Naive B cell (primary cell): ENCODE data around the gene LUC7L2. TPM values are rescaled to one million over a fixed set of nuclear protein-coding genes. Genes with fewer than 3 reads are reported as not detected.
A peak's percentile ranks its signal among the peaks of the same experiment; 100 is the strongest.
"Not testable (repeated sequence)": the region's sequence is repeated elsewhere in the genome, so short reads cannot be mapped to it uniquely, and the experiment has no call there.

Experiments used
- ATAC-seq, 2 donors: fragments of 150-1000 bp; cut with Tn5 transposase; 2 replicates each; pipeline ENCODE4 v1.10.0; 2021; ENCODE audit warnings: low read depth in 2 of 2, mild to moderate bottlenecking in 2 of 2, moderate library complexity in 2 of 2
- DNase-seq: peaks from one replicate; pipeline ENCODE4 v3.0.0; 2022
- H3K27ac Mint-ChIP-seq, 6 donors: one replicate each; pipeline ENCODE4 v1.8.0; 2020 to 2022; ENCODE audit warnings: mild to moderate bottlenecking in 6 of 6, mixed read lengths in 6 of 6, moderate library complexity in 5 of 6, inconsistent platforms in 2 of 6
- H3K27me3 Mint-ChIP-seq, 3 donors: one replicate each; pipeline ENCODE4 v1.8.0; 2021 to 2022; ENCODE audit warnings: mixed read lengths in 3 of 3, mild to moderate bottlenecking in 1 of 3
- H3K36me3 Mint-ChIP-seq, 2 donors: one replicate each; pipeline ENCODE4 v1.8.0; 2020 to 2022; ENCODE audit warnings: mixed read lengths in 2 of 2, inconsistent platforms in 1 of 2, mild to moderate bottlenecking in 1 of 2
- H3K4me1 Mint-ChIP-seq, 3 donors: one replicate each; pipeline ENCODE4 v1.8.0; 2020 to 2022; ENCODE audit warnings: mixed read lengths in 3 of 3, inconsistent platforms in 1 of 3, mild to moderate bottlenecking in 1 of 3, moderate library complexity in 1 of 3
- H3K4me3 Mint-ChIP-seq, 8 donors: one replicate each; pipeline ENCODE4 v1.8.0; 2020 to 2022; ENCODE audit warnings: mild to moderate bottlenecking in 8 of 8, mixed read lengths in 8 of 8, moderate library complexity in 8 of 8, inconsistent platforms in 2 of 8
- H3K9me3 Mint-ChIP-seq, 7 donors: one replicate each; pipeline ENCODE4 v1.8.0; 2020 to 2022; ENCODE audit warnings: mixed read lengths in 7 of 7, mild to moderate bottlenecking in 5 of 7, inconsistent platforms in 2 of 7, moderate library complexity in 1 of 7
- polyA plus RNA-seq, 6 donors: library from polyadenylated mRNA; unstranded; fragments of 300-500 nt; fragmentation: Illumina TruSeq; gene quantifications; one replicate each; pipeline ENCODE4 v1.2.3, GENCODE V29; 2021; ENCODE audit warnings: low read depth in 6 of 6

LUC7L2 gene
- polyA plus RNA-seq, 6 donors from 2014 or later: 42.2 to 78.3 (median 54.6) TPM

- H3K27me3 Mint-ChIP-seq: peaks cover 0 to 7% (median 6%) of the 10 kb centered on the region in 3 donors
- peaks cover 8 to 12% of the 10 kb centered on the region in 2 donors for H3K36me3 Mint-ChIP-seq
- DNase-seq: no peak
- peaks cover 23 to 46% (median 44%) of the 10 kb centered on the region in 3 donors for H3K4me1 Mint-ChIP-seq
- peaks cover 5 to 17% (median 9%) of the 10 kb centered on the region in 7 donors for H3K9me3 Mint-ChIP-seq
- peak overlapping the region; percentile 100 for H3K27ac Mint-ChIP-seq
- ATAC-seq: no peak
- peak overlapping the region; percentile 94 to 100 (median 96) for H3K4me3 Mint-ChIP-seq
These were observed 20.0 kb upstream of the LUC7L2 start for GRCh38 chr7:139339698-139340036.

GRCh38 chr7:139340037-139340807 is 19.5 kb upstream of the LUC7L2 start:
- H3K27ac Mint-ChIP-seq: peak overlapping the region; percentile 100
- H3K4me3 Mint-ChIP-seq: peak overlapping the region; percentile 94 to 100 (median 96)
- peaks cover 8 to 12% of the 10 kb centered on the region in 2 donors for H3K36me3 Mint-ChIP-seq
- DNase-seq (peak; percentile 97), ATAC-seq (peak; percentile 78)
- H3K9me3 Mint-ChIP-seq: peaks cover 5 to 17% (median 9%) of the 10 kb centered on the region in 7 donors
- H3K27me3 Mint-ChIP-seq: peaks cover 0 to 7% (median 6%) of the 10 kb centered on the region in 3 donors
- peaks cover 26 to 49% (median 46%) of the 10 kb centered on the region in 3 donors for H3K4me1 Mint-ChIP-seq

- Mint-ChIP-seq H3K9me3 (peaks cover 5 to 17% (median 9%) of the 10 kb centered on the region in 7 donors), H3K4me3 (peak overlapping the region; percentile 94 to 100 (median 96)), H3K36me3 (peaks cover 8 to 12% of the 10 kb centered on the region in 2 donors), H3K27ac (peak overlapping the region; percentile 100), H3K27me3 (peaks cover 0 to 7% (median 6%) of the 10 kb centered on the region in 3 donors), H3K4me1 (peaks cover 28 to 51% (median 49%) of the 10 kb centered on the region in 3 donors)
- ATAC-seq (no peak), DNase-seq (no peak)
These were observed 19.0 kb upstream of the LUC7L2 start for GRCh38 chr7:139340808-139341057.

- H3K4me3 Mint-ChIP-seq: peak within 1 kb of the TSS; percentile 94 to 100 (median 96)
- H3K9me3 Mint-ChIP-seq: peaks cover 5 to 17% (median 9%) of the 10 kb centered on the region in 7 donors
- peak; percentile 86 for DNase-seq
These were observed 18.5 kb upstream of the LUC7L2 start, which contains the start of gene FMC1 for GRCh38 chr7:139341058-139341775. Gene FMC1, plus strand, starts transcription at chr7:139341337. Its CDS starts 48 bp downstream, at chr7:139341385.

GRCh38 chr7:139341776-139342226 is 17.9 kb upstream of the LUC7L2 start:
- peaks cover 5 to 17% (median 9%) of the 10 kb centered on the region in 7 donors for H3K9me3 Mint-ChIP-seq
- H3K4me1 Mint-ChIP-seq: peaks cover 30 to 54% (median 49%) of the 10 kb centered on the region in 3 donors
- peaks cover 0 to 7% (median 6%) of the 10 kb centered on the region in 3 donors for H3K27me3 Mint-ChIP-seq
- ATAC-seq (no peak), DNase-seq (no peak)
- H3K36me3 Mint-ChIP-seq: peaks cover 8 to 12% of the 10 kb centered on the region in 2 donors
- H3K4me3 Mint-ChIP-seq: peak overlapping the region; percentile 94 to 100 (median 96)
- H3K27ac Mint-ChIP-seq: peak overlapping the region; percentile 100

More at GRCh38 chr7:139341058-139341775, 18.5 kb upstream of the LUC7L2 start, which contains the start of gene FMC1:
- peaks cover 28 to 51% (median 49%) of the 10 kb centered on the region in 3 donors for H3K4me1 Mint-ChIP-seq
- peak within 1 kb of the TSS; percentile 100 for H3K27ac Mint-ChIP-seq
- H3K27me3 Mint-ChIP-seq: peaks cover 0 to 7% (median 6%) of the 10 kb centered on the region in 3 donors
- peaks cover 8 to 12% of the 10 kb centered on the region in 2 donors for H3K36me3 Mint-ChIP-seq
- ATAC-seq: peak; percentile 56 to 63

- Mint-ChIP-seq H3K36me3 (peaks cover 8 to 12% of the 10 kb centered on the region in 2 donors), H3K27ac (peak overlapping the region in 3 of 6 donors; percentile 4 to 45 (median 30)), H3K4me1 (peaks cover 31 to 49% (median 38%) of the 10 kb centered on the region in 3 donors), H3K4me3 (peak overlapping the region in 1 of 8 donors; percentile 76), H3K27me3 (peaks cover 0 to 7% (median 6%) of the 10 kb centered on the region in 3 donors), H3K9me3 (peaks cover 2 to 9% (median 5%) of the 10 kb centered on the region in 7 donors)
- ATAC-seq: no peak
- DNase-seq: no peak
These were observed 14.7 kb upstream of the LUC7L2 start for GRCh38 chr7:139345042-139345441.

GRCh38 chr7:139351027-139351426 is 8.7 kb upstream of the LUC7L2 start:
- Mint-ChIP-seq H3K4me1 (peaks cover 0 to 20% (median 6%) of the 10 kb centered on the region in 3 donors), H3K4me3 (no peak overlapping the region), H3K27ac (peak overlapping the region in 1 of 6 donors; percentile 62), H3K9me3 (no peaks in the 10 kb centered on the region), H3K36me3 (peaks cover 12 to 13% of the 10 kb centered on the region in 2 donors), H3K27me3 (no peaks in the 10 kb centered on the region)
- no peak for DNase-seq
- no peak for ATAC-seq

- ATAC-seq (no peak), DNase-seq (no peak)
- Mint-ChIP-seq H3K36me3 (peaks cover 12 to 13% of the 10 kb centered on the region in 2 donors), H3K27me3 (no peaks in the 10 kb centered on the region), H3K9me3 (no peaks in the 10 kb centered on the region), H3K27ac (no peak overlapping the region), H3K4me1 (peaks cover 13 to 22% (median 14%) of the 10 kb centered on the region in 3 donors), H3K4me3 (no peak overlapping the region)
These were observed 5.0 kb upstream of the LUC7L2 start for GRCh38 chr7:139354729-139355128.

GRCh38 chr7:139355320-139355719 is 4.4 kb upstream of the LUC7L2 start:
- Mint-ChIP-seq H3K4me3 (peak overlapping the region in 1 of 8 donors; percentile 51), H3K4me1 (peaks cover 12 to 23% (median 14%) of the 10 kb centered on the region in 3 donors), H3K36me3 (peaks cover 12 to 13% of the 10 kb centered on the region in 2 donors), H3K9me3 (no peaks in the 10 kb centered on the region), H3K27ac (no peak overlapping the region), H3K27me3 (no peaks in the 10 kb centered on the region)
- no peak for DNase-seq
- ATAC-seq: no peak

- H3K27me3 Mint-ChIP-seq, DNase-seq, H3K36me3 Mint-ChIP-seq, ATAC-seq, H3K9me3 Mint-ChIP-seq: not testable (repeated sequence)
- Mint-ChIP-seq H3K27ac (peak overlapping the region in 5 of 6 donors; percentile 21 to 99 (median 99)), H3K4me1 (peaks cover 19 to 49% (median 30%) of the 10 kb centered on the region in 3 donors), H3K4me3 (peak overlapping the region in 7 of 8 donors; percentile 96 to 100 (median 99))
These were observed 1.8 kb upstream of the LUC7L2 start for GRCh38 chr7:139357729-139358506.

- Mint-ChIP-seq H3K4me1 (peaks cover 21 to 53% (median 33%) of the 10 kb centered on the region in 3 donors), H3K27ac (peak overlapping the region; percentile 98 to 99 (median 99)), H3K4me3 (peak overlapping the region; percentile 94 to 100 (median 99)), H3K36me3 (peaks cover 0 to 4% of the 10 kb centered on the region in 2 donors), H3K27me3 (no peaks in the 10 kb centered on the region), H3K9me3 (no peaks in the 10 kb centered on the region)
- peak; percentile 6 to 7 for ATAC-seq
- DNase-seq: peak; percentile 9
These were observed 941 bp upstream of the LUC7L2 start for GRCh38 chr7:139358541-139359365.
